ENCODE results near the gene RASSF10. TPM values are rescaled to one million over a fixed set of nuclear protein-coding genes. Genes with fewer than 3 reads are reported as not detected.

Gene RASSF10
- total RNA-seq, 2 experiments from 2014 or later: not detected

DNA sequence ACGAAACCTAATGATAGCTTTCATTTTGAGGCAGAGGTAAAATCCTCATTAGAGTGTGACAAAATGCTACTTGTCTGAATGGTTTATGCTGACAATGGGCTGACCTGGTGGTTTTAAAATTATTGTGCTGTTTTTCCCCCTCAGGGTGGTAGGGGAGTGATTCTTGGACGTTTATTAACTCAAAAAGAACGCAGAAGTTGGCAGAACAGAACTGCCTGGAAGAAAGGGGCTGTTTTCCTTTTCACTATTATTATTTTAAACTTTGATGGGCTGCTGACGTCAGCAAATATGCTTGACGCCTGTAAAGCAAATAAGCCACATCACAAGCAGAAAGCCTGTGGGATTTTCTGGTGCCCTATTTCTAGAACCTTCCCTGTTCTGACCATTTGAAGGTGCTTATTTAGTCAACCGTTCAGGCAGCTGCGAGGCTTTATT is 4.0 kb downstream of the RASSF10 start:
- no peak for DNase-seq
- CTCF ChIA-PET: no interaction called here
- H3K27me3 Mint-ChIP-seq: peaks cover 58% of the 10 kb centered on the region
- no peak overlapping the region for H3K27ac Mint-ChIP-seq
- no peak overlapping the region for H3K4me3 Mint-ChIP-seq
- H3K9me3 Mint-ChIP-seq: no peaks in the 10 kb centered on the region
- H3K4me1 Mint-ChIP-seq: peaks cover 4% of the 10 kb centered on the region
- H3K36me3 Mint-ChIP-seq (ENCODE audit: low read depth): no peaks in the 10 kb centered on the region
- POLR2A ChIA-PET: no interaction called here

- ChIA-PET POLR2A (no interaction called here), CTCF (no interaction called here)
- no peak overlapping the region for H3K27ac Mint-ChIP-seq
- no peaks in the 10 kb centered on the region for H3K9me3 Mint-ChIP-seq
- H3K4me1 Mint-ChIP-seq: no peaks in the 10 kb centered on the region
- peaks cover 54% of the 10 kb centered on the region for H3K27me3 Mint-ChIP-seq
- no peak overlapping the region for H3K4me3 Mint-ChIP-seq
- no peaks in the 10 kb centered on the region for H3K36me3 Mint-ChIP-seq (ENCODE audit: low read depth)
- no peak for DNase-seq
These were observed 6.6 kb downstream of the RASSF10 start for GRCh38 chr11:13015753-13016152.

- Mint-ChIP-seq H3K36me3 (ENCODE audit: low read depth) (no peaks in the 10 kb centered on the region), H3K27ac (no peak overlapping the region), H3K27me3 (peaks cover 53% of the 10 kb centered on the region), H3K4me1 (no peaks in the 10 kb centered on the region), H3K9me3 (no peaks in the 10 kb centered on the region), H3K4me3 (no peak overlapping the region)
- DNase-seq: no peak
- ChIA-PET POLR2A (no interaction called here), CTCF (no interaction called here)
These were observed 7.3 kb downstream of the RASSF10 start for GRCh38 chr11:13016415-13016814.

- CTCF ChIA-PET: no interaction called here
- Mint-ChIP-seq H3K4me1 (no peaks in the 10 kb centered on the region), H3K27ac (no peak overlapping the region), H3K4me3 (no peak overlapping the region), H3K36me3 (ENCODE audit: low read depth) (no peaks in the 10 kb centered on the region), H3K9me3 (no peaks in the 10 kb centered on the region), H3K27me3 (peaks cover 52% of the 10 kb centered on the region)
- POLR2A ChIA-PET: no interaction called here
- DNase-seq: no peak
These were observed 10.2 kb downstream of the RASSF10 start for GRCh38 chr11:13019313-13019712.

DNA sequence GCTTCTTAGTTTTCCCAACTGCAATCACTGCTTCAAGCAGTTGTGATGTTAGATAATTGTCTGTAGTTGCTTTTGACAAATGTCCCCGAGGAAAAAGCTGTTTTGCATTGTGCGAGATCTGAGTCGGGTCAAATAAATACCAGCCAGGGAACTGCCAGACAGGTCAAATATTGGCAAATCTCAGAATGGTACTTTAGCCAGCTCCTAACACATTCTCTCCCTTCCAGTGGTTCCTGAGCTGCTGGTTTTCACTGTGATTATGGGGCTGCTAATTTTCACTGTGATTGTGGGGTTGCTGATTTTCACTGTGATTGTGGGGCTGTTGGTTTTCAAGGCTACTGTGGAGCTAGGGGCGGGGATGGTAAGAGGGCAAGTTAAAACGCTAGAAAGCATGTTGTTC is 14.3 kb downstream of the RASSF10 start:
- POLR2A ChIA-PET: no interaction called here
- no peaks in the 10 kb centered on the region for H3K9me3 Mint-ChIP-seq
- no peak overlapping the region for H3K4me3 Mint-ChIP-seq
- H3K36me3 Mint-ChIP-seq (ENCODE audit: low read depth): no peaks in the 10 kb centered on the region
- no peak for DNase-seq
- CTCF ChIA-PET: no interaction called here
- H3K27ac Mint-ChIP-seq: no peak overlapping the region
- H3K27me3 Mint-ChIP-seq: peaks cover 41% of the 10 kb centered on the region
- no peaks in the 10 kb centered on the region for H3K4me1 Mint-ChIP-seq

- POLR2A ChIA-PET: no interaction called here
- no peak for DNase-seq
- no peaks in the 10 kb centered on the region for H3K4me1 Mint-ChIP-seq
- CTCF ChIA-PET: no interaction called here
- no peaks in the 10 kb centered on the region for H3K9me3 Mint-ChIP-seq
- H3K27ac Mint-ChIP-seq: no peak overlapping the region
- no peaks in the 10 kb centered on the region for H3K36me3 Mint-ChIP-seq (ENCODE audit: low read depth)
- H3K27me3 Mint-ChIP-seq: peaks cover 25% of the 10 kb centered on the region
- no peak overlapping the region for H3K4me3 Mint-ChIP-seq
These were observed 17.6 kb downstream of the RASSF10 start for GRCh38 chr11:13026722-13027121.

DNA sequence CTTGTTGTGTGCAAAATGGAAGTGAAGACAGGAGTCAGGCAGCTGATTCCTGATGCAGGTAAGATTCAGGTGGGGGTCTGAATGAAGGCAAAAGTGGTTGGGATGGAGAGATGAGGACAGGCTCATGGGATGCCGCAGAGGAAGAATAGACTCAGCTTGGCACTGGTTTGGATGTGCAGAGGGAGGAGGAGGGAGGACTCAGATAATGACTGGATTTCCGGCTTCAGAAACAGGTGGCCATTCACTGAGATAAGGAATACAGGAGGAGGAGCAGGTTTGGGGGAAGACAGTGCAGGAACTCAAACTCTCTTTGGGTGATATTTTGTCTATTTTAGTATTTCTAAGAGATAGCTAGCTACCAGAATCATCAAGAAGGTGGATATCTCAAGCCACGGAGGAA is 19.2 kb downstream of the RASSF10 start:
- ChIA-PET POLR2A (interaction anchor here (0.7 kb wide), 1 partner anchor 21 kb away, joined by 3 read pairs; no protein-coding TSS in a partner anchor), CTCF (no interaction called here)
- DNase-seq: no peak
- H3K27me3 Mint-ChIP-seq: peaks cover 12% of the 10 kb centered on the region
- no peaks in the 10 kb centered on the region for H3K9me3 Mint-ChIP-seq
- H3K27ac Mint-ChIP-seq: no peak overlapping the region
- H3K4me3 Mint-ChIP-seq: no peak overlapping the region
- H3K4me1 Mint-ChIP-seq: no peaks in the 10 kb centered on the region
- H3K36me3 Mint-ChIP-seq (ENCODE audit: low read depth): no peaks in the 10 kb centered on the region

DNA sequence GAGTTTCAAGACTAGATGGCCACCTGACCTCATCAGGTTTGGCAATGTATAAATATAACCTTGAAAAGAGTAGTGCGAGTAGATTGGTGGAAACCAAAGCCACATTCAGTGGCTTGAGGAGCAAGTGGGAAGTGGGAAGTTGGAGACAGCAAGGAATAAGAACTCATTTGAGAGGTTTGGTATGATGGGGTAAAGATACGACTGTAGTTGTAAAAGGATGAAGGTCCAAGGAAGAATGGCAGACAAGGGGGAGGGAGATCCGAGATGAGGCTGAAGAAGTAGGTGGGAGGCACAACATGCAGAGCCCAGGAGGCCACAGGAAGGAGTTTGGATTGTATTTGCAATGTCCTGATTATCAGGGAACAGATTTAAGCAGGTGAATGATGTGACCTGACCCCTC is 20.8 kb downstream of the RASSF10 start:
- Mint-ChIP-seq H3K27ac (no peak overlapping the region), H3K36me3 (ENCODE audit: low read depth) (no peaks in the 10 kb centered on the region), H3K27me3 (peaks cover 7% of the 10 kb centered on the region), H3K4me3 (no peak overlapping the region), H3K4me1 (no peaks in the 10 kb centered on the region), H3K9me3 (no peaks in the 10 kb centered on the region)
- ChIA-PET CTCF (no interaction called here), POLR2A (no interaction called here)
- DNase-seq: no peak

DNA sequence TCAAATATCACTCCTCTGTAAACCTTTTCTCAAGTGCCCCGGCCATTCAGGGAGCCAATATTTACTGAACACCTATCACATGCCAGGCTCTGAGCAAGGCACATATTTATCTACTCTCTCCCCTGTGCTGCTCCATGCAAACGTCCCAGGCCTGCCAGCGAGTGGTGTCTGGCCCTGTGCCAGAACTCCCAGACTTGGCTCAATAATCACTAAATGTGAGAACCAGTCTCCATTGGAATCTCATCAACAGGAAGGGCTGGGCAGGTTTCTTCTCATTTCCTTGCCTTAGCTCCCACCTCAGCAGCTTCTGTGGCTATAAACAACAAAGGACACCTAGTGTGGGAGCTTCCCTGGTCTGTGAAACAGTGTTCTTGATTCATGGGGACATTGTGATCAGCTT is 21.7 kb downstream of the RASSF10 start:
- ChIA-PET POLR2A (no interaction called here), CTCF (no interaction called here)
- H3K4me1 Mint-ChIP-seq: no peaks in the 10 kb centered on the region
- H3K36me3 Mint-ChIP-seq (ENCODE audit: low read depth): no peaks in the 10 kb centered on the region
- H3K4me3 Mint-ChIP-seq: no peak overlapping the region
- peaks cover 13% of the 10 kb centered on the region for H3K27me3 Mint-ChIP-seq
- H3K27ac Mint-ChIP-seq: no peak overlapping the region
- DNase-seq: no peak
- H3K9me3 Mint-ChIP-seq: no peaks in the 10 kb centered on the region

GRCh38 chr11:13031349-13031748 is 22.2 kb downstream of the RASSF10 start:
- Mint-ChIP-seq H3K27me3 (peaks cover 13% of the 10 kb centered on the region), H3K36me3 (ENCODE audit: low read depth) (no peaks in the 10 kb centered on the region), H3K4me1 (no peaks in the 10 kb centered on the region), H3K4me3 (no peak overlapping the region), H3K27ac (no peak overlapping the region), H3K9me3 (no peaks in the 10 kb centered on the region)
- ChIA-PET POLR2A (no interaction called here), CTCF (no interaction called here)
- DNase-seq: no peak

- ChIA-PET POLR2A (no interaction called here), CTCF (interaction anchor here (1.7 kb wide), 1 partner anchor 9 kb away, joined by 4 read pairs; no protein-coding TSS in a partner anchor)
- H3K9me3 Mint-ChIP-seq: no peaks in the 10 kb centered on the region
- H3K27me3 Mint-ChIP-seq: peaks cover 18% of the 10 kb centered on the region
- H3K4me1 Mint-ChIP-seq: no peaks in the 10 kb centered on the region
- no peaks in the 10 kb centered on the region for H3K36me3 Mint-ChIP-seq (ENCODE audit: low read depth)
- H3K27ac Mint-ChIP-seq: no peak overlapping the region
- no peak overlapping the region for H3K4me3 Mint-ChIP-seq
- no peak for DNase-seq
These were observed 24.8 kb downstream of the RASSF10 start for GRCh38 chr11:13033760-13034533.

DNA sequence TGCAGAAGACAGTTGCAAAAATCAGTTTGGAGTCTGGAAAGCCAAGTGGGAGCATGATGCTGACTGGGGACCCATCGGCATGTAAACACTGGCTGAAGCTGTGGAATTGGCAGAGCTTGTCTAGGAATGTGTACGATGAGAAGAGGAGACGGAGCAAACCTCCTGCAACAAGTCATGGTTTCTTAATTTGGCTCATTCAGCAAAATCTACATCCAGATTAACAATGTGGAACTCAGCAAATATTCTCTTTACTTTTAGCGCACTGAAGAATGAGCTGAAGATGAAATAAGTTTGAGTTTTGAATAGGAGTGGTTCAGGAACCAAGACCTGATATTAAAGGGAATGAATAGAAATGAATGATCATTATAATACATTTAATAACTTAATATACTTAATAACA is 26.6 kb downstream of the RASSF10 start:
- no peak for DNase-seq
- Mint-ChIP-seq H3K27ac (no peak overlapping the region), H3K36me3 (ENCODE audit: low read depth) (no peaks in the 10 kb centered on the region), H3K9me3 (no peaks in the 10 kb centered on the region), H3K4me3 (no peak overlapping the region), H3K27me3 (peaks cover 25% of the 10 kb centered on the region), H3K4me1 (no peaks in the 10 kb centered on the region)
- POLR2A ChIA-PET: no interaction called here
- CTCF ChIA-PET: interaction anchor here (0.9 kb wide), 1 partner anchor 10 kb away, joined by 3 read pairs; no protein-coding TSS in a partner anchor

DNA sequence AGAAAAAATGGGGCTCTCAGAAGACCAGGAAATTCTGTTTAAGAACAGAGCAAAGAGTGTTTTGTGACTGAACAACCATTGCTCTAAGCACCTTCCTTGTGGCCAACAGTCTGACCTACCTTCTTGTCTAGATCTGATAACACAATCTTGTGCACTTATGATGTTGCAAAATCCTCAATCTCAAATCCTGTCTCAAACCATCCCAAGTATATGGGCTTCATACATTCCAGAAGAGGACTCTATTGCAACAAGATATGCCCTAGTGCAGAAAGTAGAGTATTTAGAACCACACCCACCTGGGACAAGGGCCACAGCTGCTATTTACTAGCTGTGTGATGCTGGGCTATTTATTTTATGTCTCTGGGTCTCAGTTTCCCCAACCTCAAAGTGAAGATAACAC is 27.1 kb downstream of the RASSF10 start:
- Mint-ChIP-seq H3K36me3 (ENCODE audit: low read depth) (no peaks in the 10 kb centered on the region), H3K27ac (no peak overlapping the region), H3K4me1 (no peaks in the 10 kb centered on the region), H3K9me3 (no peaks in the 10 kb centered on the region), H3K4me3 (no peak overlapping the region), H3K27me3 (peaks cover 25% of the 10 kb centered on the region)
- DNase-seq: no peak
- POLR2A ChIA-PET: no interaction called here
- CTCF ChIA-PET: interaction anchor here (0.9 kb wide), 1 partner anchor 9 kb away, joined by 3 read pairs; no protein-coding TSS in a partner anchor

DNA sequence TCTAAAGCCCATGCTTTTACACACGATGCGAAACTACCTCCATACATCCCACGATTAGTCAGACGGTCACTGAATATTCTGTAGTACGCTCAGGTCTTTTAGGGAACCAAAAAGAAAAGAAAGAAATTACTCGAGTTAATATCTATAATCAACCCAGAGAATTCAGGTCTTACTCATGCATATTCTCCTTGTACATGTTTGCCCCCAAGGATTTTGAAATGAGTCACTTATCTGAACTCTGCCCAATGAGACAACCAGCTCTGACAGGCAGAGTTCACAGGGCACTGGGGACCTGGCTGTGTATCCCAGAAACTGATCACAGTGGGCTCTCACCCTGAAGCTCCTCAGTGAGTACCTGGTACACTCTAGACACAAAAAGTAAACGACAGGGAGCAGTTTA is 29.2 kb downstream of the RASSF10 start:
- ChIA-PET POLR2A (no interaction called here), CTCF (no interaction called here)
- Mint-ChIP-seq H3K36me3 (ENCODE audit: low read depth) (no peaks in the 10 kb centered on the region), H3K27me3 (peaks cover 25% of the 10 kb centered on the region), H3K4me1 (no peaks in the 10 kb centered on the region), H3K4me3 (no peak overlapping the region), H3K27ac (no peak overlapping the region), H3K9me3 (no peaks in the 10 kb centered on the region)
- DNase-seq: no peak
